GM12875 (cell line): Measurements from ENCODE around the gene C2CD2.
"Not testable (repeated sequence)": the region's sequence is repeated elsewhere in the genome, so short reads cannot be mapped to it uniquely, and the experiment has no call there.

Experiments used
- H3K4me3 ChIP-seq: one replicate; pipeline ENCODE4 v1.5.1; 2011; ENCODE audit warnings: low read depth, low read length, control low read depth
- CTCF ChIP-seq: IDR thresholded peaks from 2 replicates; pipeline ENCODE4 v1.5.1; 2011; ENCODE audit warnings: low read depth, mild to moderate bottlenecking, control low read depth, inconsistent platforms, low read length, moderate library complexity, borderline replicate concordance; ENCODE audit not compliant: insufficient read depth

The C2CD2 gene

GRCh38 chr21:41953831-41954653 lies at the start of gene C2CD2:
C2CD2 (minus strand) TSS chr21:41954018; CDS start chr21:41953648, 370 bp downstream.
- no peak for TF ChIP-seq CTCF
- peak within 1 kb of the TSS; percentile 70 for H3K4me3 ChIP-seq

GRCh38 chr21:42003051-42003461 lies 49.2 kb upstream of the C2CD2 start:
- TF ChIP-seq CTCF: no peak
- H3K4me3 ChIP-seq: no peak overlapping the region

- H3K4me3 ChIP-seq: no peak overlapping the region
- no peak for TF ChIP-seq CTCF
Measured at GRCh38 chr21:42002421-42002958, 48.7 kb upstream of the C2CD2 start.

GRCh38 chr21:42001781-42002180 lies 48.0 kb upstream of the C2CD2 start:
- TF ChIP-seq CTCF: no peak
- no peak overlapping the region for H3K4me3 ChIP-seq

- no peak overlapping the region for H3K4me3 ChIP-seq
- TF ChIP-seq CTCF: no peak
Measured at GRCh38 chr21:42000908-42001307, 47.1 kb upstream of the C2CD2 start.

GRCh38 chr21:41997657-41998056 lies 43.8 kb upstream of the C2CD2 start:
- no peak overlapping the region for H3K4me3 ChIP-seq
- TF ChIP-seq CTCF: no peak

GRCh38 chr21:41995577-41995976 lies 41.8 kb upstream of the C2CD2 start:
- H3K4me3 ChIP-seq: no peak overlapping the region
- no peak for TF ChIP-seq CTCF

- not testable (repeated sequence) for H3K4me3 ChIP-seq
Measured at GRCh38 chr21:41994613-41995012, 40.8 kb upstream of the C2CD2 start.
